Subcutaneous abdominal adipose tissue (tissue), 5 donors: ENCODE results near the gene ELMO2.

ENCODE experiments used
- H3K27ac ChIP-seq: one replicate; pipeline ENCODE4 v1.7.0; 2013; ENCODE audit warnings: low read depth, mild to moderate bottlenecking, inconsistent platforms, low read length, moderate library complexity
- H3K27me3 ChIP-seq, 5 donors: one replicate each; pipeline ENCODE4 v1.7.0; 2013; ENCODE audit warnings: low read length in 5 of 5, inconsistent platforms in 1 of 5; ENCODE audit not compliant: control insufficient read depth in 5 of 5, insufficient read depth in 4 of 5
- H3K36me3 ChIP-seq, 5 donors: one replicate each; pipeline ENCODE4 v1.7.0; 2013; ENCODE audit warnings: low read length in 5 of 5; ENCODE audit not compliant: control insufficient read depth in 5 of 5, insufficient read depth in 5 of 5
- H3K4me1 ChIP-seq, 5 donors: one replicate each; pipeline ENCODE4 v1.7.0; 2013; ENCODE audit warnings: low read length in 5 of 5, mild to moderate bottlenecking in 3 of 5, moderate library complexity in 1 of 5; ENCODE audit not compliant: control insufficient read depth in 5 of 5, insufficient read depth in 5 of 5
- H3K4me3 ChIP-seq, 5 donors: one replicate each; pipeline ENCODE4 v1.7.0; 2013; ENCODE audit warnings: low read length in 5 of 5, low read depth in 1 of 5
- H3K9ac ChIP-seq, 5 donors: one replicate each; pipeline ENCODE4 v1.7.0; 2013; ENCODE audit warnings: low read length in 5 of 5, mild to moderate bottlenecking in 4 of 5, moderate library complexity in 3 of 5
- H3K9me3 ChIP-seq, 5 donors: one replicate each; pipeline ENCODE4 v1.7.0; 2013; ENCODE audit warnings: low read length in 5 of 5; ENCODE audit not compliant: control insufficient read depth in 5 of 5
- donor health status: healthy.
- donor health status: healthy.
- donor health status: healthy.
- donor health status: healthy.
- donor health status: healthy.

The ELMO2 gene

DNA sequence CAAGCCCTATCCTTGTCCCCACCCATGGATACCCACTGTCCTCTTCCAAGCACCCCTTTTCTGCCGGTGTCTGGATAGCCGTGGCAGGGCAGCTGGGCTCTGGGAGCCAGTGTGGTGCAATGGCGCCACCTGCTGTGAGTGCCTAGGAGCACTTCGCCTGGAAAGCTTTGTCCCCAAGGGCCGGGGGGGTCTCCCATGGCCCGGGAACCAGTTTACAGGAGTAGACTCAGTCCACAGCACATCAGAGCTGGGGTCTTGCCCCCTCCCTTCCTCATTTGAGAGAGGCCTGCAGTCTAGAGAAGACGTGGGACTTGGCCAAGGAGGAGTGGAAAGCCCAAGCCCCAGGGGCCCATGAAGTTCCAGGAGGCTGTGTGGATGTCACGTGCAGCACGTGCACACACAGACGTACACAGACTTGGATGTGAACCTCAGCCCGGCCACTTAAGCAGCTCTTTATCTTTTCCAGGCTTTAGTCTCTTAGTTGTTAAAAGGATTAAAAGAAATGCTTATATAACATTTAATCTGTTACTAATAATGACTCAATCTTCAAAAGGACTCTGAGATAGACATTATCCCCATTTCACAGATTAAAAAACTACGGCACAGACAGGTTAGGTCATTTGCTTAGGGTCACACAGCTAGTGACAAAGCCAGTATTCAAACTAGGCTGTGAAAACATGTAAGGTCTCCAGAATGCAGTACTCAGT, 57.2 kb downstream of the ELMO2 start:
- Histone ChIP-seq H3K27me3 (no peaks in the 10 kb centered on the region), H3K36me3 (peaks cover 0 to 45% (median 23%) of the 10 kb centered on the region in 5 donors), H3K9ac (no peak overlapping the region), H3K9me3 (no peaks in the 10 kb centered on the region), H3K27ac (peak overlapping the region; percentile 18), H3K4me1 (peaks cover 0 to 23% (median 13%) of the 10 kb centered on the region in 5 donors), H3K4me3 (no peak overlapping the region)

DNA sequence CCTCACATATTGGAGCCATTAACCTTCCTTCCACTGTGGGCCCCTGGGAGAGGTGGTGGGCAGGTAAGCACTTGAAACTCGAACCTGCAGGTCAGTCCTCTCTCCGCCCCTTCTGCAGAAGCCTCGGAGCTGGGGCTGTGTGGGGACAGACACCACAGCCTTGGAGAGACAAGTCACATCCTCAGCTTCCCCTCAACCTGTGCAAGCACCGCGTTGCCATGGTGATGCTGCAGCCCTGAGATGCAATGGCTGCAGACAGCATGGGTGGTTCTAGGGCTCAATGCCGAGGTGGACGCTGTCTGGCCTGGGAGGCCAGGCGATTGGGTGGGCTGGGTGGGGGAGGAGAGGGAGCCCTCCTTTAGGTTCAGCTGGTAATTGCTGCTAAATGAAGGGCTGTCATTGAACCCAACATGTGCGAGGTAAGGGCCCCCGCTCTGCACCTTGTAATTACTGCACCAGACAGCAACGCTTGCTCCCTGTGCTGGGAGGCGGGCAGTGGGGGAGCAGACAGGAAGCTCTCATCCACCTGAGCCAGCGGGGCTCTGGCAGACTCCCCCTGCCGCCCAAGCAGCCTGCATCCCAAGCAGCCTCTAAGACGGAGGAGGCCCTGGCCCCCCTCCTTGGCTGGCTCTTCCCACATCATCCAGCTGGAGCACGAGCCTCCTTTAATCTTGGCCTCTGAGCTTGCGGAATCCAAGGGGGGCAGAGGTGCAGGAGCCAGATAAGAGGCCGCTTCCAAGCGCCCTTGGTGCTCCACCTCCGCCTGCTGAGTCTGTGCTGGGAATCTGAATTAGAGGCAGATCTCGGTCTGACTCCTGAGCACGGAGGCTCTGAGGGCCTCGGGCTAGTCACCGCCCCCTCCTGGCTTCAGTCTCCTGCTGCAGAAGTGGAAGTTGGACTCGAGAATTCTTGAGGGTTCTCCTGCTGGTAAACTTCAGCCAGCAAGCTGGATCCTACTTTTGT, 58.3 kb downstream of the ELMO2 start:
- no peak overlapping the region for H3K4me3 ChIP-seq
- peaks cover 0 to 28% (median 17%) of the 10 kb centered on the region in 5 donors for H3K4me1 ChIP-seq
- peaks cover 0 to 9% (median 4%) of the 10 kb centered on the region in 5 donors for H3K27me3 ChIP-seq
- H3K9ac ChIP-seq = no peak overlapping the region
- no peak overlapping the region for H3K27ac ChIP-seq
- no peaks in the 10 kb centered on the region for H3K9me3 ChIP-seq
- H3K36me3 ChIP-seq = peaks cover 0 to 38% (median 23%) of the 10 kb centered on the region in 5 donors

DNA sequence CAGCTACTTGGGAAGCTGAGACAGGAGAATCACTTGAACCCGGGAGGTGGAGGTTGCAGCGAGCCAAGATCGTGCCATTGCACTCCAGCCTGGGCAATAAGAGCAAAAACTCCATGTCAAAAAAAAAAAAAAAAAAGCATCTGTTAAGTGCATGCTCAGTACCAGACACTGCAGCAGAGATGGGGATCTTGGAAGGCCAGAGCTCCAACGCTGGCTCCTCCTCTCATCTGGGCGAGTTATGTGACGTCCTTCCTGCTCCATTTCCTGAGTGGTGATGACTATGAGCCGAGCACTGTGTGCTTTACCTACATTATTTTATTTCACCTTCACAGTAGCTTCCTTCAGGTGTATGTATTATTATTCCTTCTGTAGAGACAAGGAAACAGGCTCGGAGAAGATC, 59.6 kb downstream of the ELMO2 start:
- Histone ChIP-seq H3K9me3 (no peaks in the 10 kb centered on the region), H3K4me1 (peaks cover 0 to 34% (median 18%) of the 10 kb centered on the region in 5 donors), H3K9ac (no peak overlapping the region), H3K36me3 (peaks cover 0 to 35% (median 22%) of the 10 kb centered on the region in 5 donors), H3K27ac (no peak overlapping the region), H3K4me3 (no peak overlapping the region), H3K27me3 (peaks cover 10 to 22% (median 17%) of the 10 kb centered on the region in 5 donors)

DNA sequence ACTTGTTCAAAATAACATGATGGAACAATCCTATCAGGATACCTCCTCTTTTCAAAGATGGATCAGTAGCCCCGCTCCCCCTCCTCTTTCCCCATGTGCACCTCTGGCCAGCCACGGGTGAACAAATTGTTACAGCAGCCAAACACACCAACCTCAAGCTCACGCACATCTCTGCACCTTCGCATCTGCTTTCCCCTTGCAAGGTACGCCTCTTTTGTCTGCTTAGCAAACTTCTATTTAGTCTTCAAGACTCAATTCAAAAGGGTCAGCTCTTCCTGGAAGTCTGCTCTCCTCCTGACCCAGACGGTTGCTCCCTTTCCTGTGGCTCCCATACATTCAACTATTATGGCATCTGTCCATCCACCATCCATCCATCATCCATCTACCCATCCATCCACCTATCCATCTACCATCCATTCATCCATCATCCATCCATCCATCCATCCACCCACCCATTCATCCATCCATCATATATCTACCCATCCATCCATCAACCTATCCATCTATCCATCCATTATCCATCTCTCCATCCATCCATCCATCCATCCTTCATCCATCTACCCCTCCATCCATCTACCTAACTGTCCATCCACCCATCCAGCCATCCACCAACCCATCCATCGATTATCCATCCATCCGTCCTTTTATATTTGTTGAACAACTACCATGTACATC, 61.8 kb downstream of the ELMO2 start:
- Histone ChIP-seq H3K27ac (no peak overlapping the region), H3K36me3 (peaks cover 0 to 14% (median 2%) of the 10 kb centered on the region in 5 donors), H3K4me1 (peaks cover 0 to 27% (median 18%) of the 10 kb centered on the region in 5 donors), H3K9me3 (no peaks in the 10 kb centered on the region), H3K27me3 (peaks cover 21 to 33% (median 29%) of the 10 kb centered on the region in 5 donors), H3K9ac (no peak overlapping the region), H3K4me3 (no peak overlapping the region)

DNA sequence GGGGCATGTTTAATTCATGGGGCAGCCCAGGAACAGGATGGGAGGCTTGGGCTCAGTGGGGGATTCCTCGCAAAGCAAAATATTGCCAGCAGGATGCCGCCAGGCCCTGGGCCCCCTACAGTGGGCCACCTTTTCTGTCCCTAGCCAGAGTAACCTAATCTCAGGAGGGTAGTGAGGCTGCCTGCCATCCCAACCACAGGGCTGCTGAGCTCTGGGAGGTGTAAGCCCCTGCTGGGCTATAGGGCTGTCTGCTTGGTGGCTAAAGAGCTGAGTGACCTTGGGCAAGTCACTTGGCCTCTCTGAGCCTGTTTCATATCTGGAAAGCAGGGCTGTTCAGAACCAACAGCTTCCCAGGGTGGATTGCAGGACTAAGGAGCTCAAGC, 62.4 kb downstream of the ELMO2 start:
- Histone ChIP-seq H3K4me3 (no peak overlapping the region), H3K27me3 (peaks cover 24 to 37% (median 33%) of the 10 kb centered on the region in 5 donors), H3K9ac (no peak overlapping the region), H3K9me3 (no peaks in the 10 kb centered on the region), H3K4me1 (peaks cover 0 to 20% (median 16%) of the 10 kb centered on the region in 5 donors), H3K36me3 (peaks cover 0 to 11% (median 2%) of the 10 kb centered on the region in 5 donors), H3K27ac (no peak overlapping the region)

DNA sequence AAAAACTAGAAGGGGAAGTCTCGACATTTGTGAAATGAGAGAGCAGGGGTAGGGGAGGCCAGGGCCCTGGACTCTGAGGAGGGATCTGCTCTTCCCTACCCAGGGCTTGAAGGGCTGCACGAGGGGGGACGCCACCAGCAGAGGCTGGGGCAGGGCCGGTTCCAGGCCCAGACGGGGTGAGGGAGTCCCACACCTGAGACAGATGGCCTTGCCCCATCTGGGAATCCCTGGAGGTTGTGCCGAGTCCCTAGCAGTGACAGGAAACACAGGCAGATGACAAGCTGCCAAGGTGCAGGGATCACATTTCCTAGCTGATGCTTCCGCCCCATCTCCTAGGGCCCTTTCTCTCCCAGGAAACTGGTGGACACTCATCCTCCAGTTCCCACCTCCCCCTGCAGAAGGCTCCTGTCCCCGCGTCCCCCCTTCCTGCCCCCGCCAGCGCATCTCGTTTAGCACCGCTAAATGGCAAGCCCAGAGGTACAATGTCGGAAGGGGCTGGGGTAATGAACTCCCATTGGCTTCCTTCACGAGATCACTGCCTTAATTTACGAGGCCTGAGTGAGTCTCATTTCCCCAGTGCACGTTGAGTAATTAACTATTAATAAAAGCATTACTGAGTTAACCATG, 63.0 kb downstream of the ELMO2 start:
- H3K4me3 ChIP-seq = peak overlapping the region in 1 of 5 donors; percentile 23
- peaks cover 0 to 15% (median 12%) of the 10 kb centered on the region in 5 donors for H3K4me1 ChIP-seq
- H3K27me3 ChIP-seq = peaks cover 24 to 39% (median 33%) of the 10 kb centered on the region in 5 donors
- H3K9me3 ChIP-seq = no peaks in the 10 kb centered on the region
- no peak overlapping the region for H3K27ac ChIP-seq
- peak overlapping the region in 2 of 5 donors; percentile 6 to 16 for H3K9ac ChIP-seq
- H3K36me3 ChIP-seq = peaks cover 0 to 11% (median 2%) of the 10 kb centered on the region in 5 donors

DNA sequence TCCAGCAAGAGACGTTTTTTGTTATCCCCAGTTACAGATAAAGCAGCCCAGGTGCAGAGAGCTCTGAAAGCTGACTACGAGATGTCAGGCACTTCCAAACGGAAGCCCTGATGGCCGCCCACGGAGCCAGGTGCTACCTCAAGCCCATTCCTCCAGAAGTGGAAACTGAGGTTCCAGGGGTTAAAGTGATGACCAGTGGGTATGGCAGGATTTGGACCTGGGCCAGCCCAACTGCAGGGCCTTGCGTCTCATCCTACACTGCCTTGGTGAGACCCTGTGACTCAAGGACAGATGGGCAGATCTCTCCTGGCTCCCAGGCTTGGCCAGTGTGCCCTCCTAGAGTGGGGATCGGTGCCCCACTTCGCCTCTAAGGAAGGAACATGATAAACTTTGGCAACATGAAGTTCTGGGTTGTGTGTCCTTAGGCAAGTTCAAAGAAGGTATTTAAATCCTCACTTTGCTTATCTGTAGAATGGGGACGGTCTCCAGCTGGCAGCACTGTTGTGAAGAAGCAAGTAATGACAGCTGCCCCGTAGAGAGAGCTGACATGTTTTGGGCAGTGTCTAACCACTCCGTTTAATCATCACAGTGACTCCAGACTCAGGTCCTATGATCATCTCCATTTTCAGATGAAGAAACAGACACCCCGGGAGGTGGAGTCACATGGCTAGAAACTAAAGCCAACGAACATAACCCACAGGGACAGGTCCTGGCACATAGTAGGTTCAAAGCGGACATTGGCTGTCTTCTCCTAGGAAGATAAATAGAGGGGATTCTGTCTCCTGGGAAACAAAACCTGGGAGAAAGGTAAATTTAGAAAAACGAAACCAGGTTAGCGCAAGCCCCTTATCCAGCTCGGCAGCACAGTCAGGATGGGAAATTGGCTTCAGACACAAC, 63.7 kb downstream of the ELMO2 start:
- Histone ChIP-seq H3K27ac (no peak overlapping the region), H3K4me3 (peak overlapping the region in 1 of 5 donors; percentile 23), H3K27me3 (peaks cover 28 to 43% (median 37%) of the 10 kb centered on the region in 5 donors), H3K9me3 (no peaks in the 10 kb centered on the region), H3K4me1 (peaks cover 0 to 11% (median 9%) of the 10 kb centered on the region in 5 donors), H3K36me3 (peaks cover 0 to 6% (median 2%) of the 10 kb centered on the region in 5 donors), H3K9ac (peak overlapping the region in 1 of 5 donors; percentile 6)

DNA sequence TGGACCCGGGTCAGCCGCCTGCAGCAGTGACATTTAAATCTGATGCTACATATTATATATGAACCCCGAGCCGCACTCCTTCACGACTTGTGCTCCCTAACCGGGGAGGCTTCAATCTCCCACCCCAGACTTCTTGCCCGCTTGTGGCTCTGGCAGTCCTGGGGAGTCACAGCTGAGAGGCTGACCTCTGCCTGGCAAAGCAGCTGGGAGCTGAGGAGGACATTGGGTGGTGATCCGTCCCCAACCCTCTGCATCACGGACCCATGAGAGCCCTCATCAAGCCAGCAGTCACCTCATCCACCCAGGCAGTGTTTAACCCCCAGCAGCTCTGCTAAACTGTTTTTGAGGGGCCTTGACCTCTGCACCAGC, 64.4 kb downstream of the ELMO2 start:
- peaks cover 0 to 2% (median 0%) of the 10 kb centered on the region in 5 donors for H3K36me3 ChIP-seq
- H3K9ac ChIP-seq = no peak overlapping the region
- no peak overlapping the region for H3K27ac ChIP-seq
- peaks cover 34 to 49% (median 38%) of the 10 kb centered on the region in 5 donors for H3K27me3 ChIP-seq
- H3K4me1 ChIP-seq = peaks cover 0 to 11% (median 9%) of the 10 kb centered on the region in 5 donors
- H3K4me3 ChIP-seq = no peak overlapping the region
- H3K9me3 ChIP-seq = no peaks in the 10 kb centered on the region
